Measurements from ENCODE around the gene PPIE.

- no peak for TF ChIP-seq CTCF (IDR thresholded peaks at IDR 0.05; ENCODE audit: low read length)
- TF ChIP-seq EZH2 (optimal IDR thresholded peaks at IDR 0.05; ENCODE audit: low read depth, low read length) = no peak
Measured at GRCh38 chr1:39722495-39722894, 16.2 kb upstream of the PPIE start.

All from MM.1S (cell line).